ENCODE data around the gene NXPH3.

DNA sequence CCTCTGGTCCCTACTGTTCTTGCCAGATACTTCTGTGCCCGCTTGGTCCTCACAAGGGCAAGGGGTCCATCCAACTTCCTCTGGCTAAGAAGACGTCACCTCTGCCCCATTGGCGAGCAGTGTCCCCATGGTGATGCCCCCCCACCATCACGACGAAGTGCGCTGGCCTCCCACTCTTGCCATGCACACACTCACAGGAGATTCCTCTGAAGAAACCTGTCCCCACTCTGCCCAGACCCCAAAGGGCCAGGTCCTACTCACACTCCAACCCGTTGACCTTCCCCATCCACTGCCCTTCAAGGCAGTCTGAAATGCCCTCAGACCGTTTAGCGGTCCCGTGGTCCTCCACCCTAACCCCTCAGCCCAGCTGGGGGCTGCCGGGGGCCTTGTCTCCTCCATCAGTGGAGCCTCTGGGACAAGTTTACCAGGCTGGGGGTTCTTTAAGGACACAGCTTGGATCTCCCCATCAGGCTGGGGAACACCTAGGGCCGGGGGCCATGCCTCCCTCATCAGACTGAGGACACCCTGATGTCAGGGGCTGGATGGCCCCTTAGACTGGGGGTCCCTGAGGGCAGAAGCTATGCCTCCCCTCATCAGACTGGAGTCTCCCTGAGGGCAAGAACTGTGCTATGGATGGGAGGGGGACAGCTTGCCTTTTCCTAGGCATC, 6.5 kb downstream of the NXPH3 start:
- TF ChIP-seq, protein P1, sequence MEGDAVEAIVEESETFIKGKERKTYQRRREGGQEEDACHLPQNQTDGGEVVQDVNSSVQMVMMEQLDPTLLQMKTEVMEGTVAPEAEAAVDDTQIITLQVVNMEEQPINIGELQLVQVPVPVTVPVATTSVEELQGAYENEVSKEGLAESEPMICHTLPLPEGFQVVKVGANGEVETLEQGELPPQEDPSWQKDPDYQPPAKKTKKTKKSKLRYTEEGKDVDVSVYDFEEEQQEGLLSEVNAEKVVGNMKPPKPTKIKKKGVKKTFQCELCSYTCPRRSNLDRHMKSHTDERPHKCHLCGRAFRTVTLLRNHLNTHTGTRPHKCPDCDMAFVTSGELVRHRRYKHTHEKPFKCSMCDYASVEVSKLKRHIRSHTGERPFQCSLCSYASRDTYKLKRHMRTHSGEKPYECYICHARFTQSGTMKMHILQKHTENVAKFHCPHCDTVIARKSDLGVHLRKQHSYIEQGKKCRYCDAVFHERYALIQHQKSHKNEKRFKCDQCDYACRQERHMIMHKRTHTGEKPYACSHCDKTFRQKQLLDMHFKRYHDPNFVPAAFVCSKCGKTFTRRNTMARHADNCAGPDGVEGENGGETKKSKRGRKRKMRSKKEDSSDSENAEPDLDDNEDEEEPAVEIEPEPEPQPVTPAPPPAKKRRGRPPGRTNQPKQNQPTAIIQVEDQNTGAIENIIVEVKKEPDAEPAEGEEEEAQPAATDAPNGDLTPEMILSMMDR (IDR thresholded peaks at IDR 0.05; ENCODE audit: low read depth, low read length): no peak
- TF ChIP-seq POLR2A (IDR thresholded peaks at IDR 0.05; ENCODE audit: extremely low read depth, insufficient read length): no peak
- TF ChIP-seq, protein P2, sequence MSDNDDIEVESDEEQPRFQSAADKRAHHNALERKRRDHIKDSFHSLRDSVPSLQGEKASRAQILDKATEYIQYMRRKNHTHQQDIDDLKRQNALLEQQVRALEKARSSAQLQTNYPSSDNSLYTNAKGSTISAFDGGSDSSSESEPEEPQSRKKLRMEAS (IDR thresholded peaks at IDR 0.05; ENCODE audit: low read depth, low read length): no peak
